H1 (cell line): ENCODE measurements around the gene LIPE. TPM values are rescaled to one million over a fixed set of nuclear protein-coding genes. Genes with fewer than 3 reads are reported as not detected.

Source experiments
- CTCF ChIP-seq, 3 experiments: IDR thresholded peaks; 1 replicate in 2 of 3; 2 replicates in 1 of 3; pipeline versions ENCODE4 v1.5.1 to v1.6.1; 2011; ENCODE audit warnings: low read length in 3 of 3, mild to moderate bottlenecking in 3 of 3, inconsistent platforms in 2 of 3, low read depth in 1 of 3, moderate library complexity in 1 of 3; ENCODE audit not compliant: insufficient read depth in 1 of 3; ENCODE audit errors: control extremely low read depth in 1 of 3
- EGR1 ChIP-seq: IDR thresholded peaks from 2 replicates; pipeline ENCODE4 v1.6.1; 2011; ENCODE audit warnings: low read depth, low read length, borderline replicate concordance
- FOSL1 ChIP-seq: IDR thresholded peaks from 2 replicates; pipeline ENCODE4 v1.6.1; 2011; ENCODE audit warnings: mild to moderate bottlenecking, low read depth, low read length, moderate library complexity; ENCODE audit not compliant: insufficient read depth
- JUN ChIP-seq: IDR thresholded peaks from 2 replicates; pipeline ENCODE4 v1.6.1; 2011; ENCODE audit warnings: low read depth, mild to moderate bottlenecking, improper control_type of control experiment, low read length
- JUND ChIP-seq: IDR thresholded peaks from 2 replicates; pipeline ENCODE4 v1.6.1; 2011; ENCODE audit warnings: mild to moderate bottlenecking, improper control_type of control experiment, low read length
- RNF2 ChIP-seq: fragments of 200-900, 300-1000 bp; sonication (generic); IDR thresholded peaks from 2 replicates; pipeline ENCODE4 v1.7.1; 2016; ENCODE audit warnings: borderline replicate concordance, low read depth, mild to moderate bottlenecking, antibody characterized with exemption, low read length; ENCODE audit not compliant: poor library complexity, severe bottlenecking; ENCODE audit errors: missing control alignments
- polyA plus RNA-seq, 7 experiments: library from polyadenylated mRNA; depleted of rRNA in 3 of 7; stranded (reverse) in 5 of 7; unstranded in 2 of 7; fragments of >200 nt in 5 of 7; fragments of 200-250 nt in 2 of 7; gene quantifications; 1 replicate in 5 of 7; 2 replicates in 1 of 7; 4 replicates in 1 of 7; pipeline versions ENCODE4 v1.2.1 to v1.2.3, GENCODE V29; 2011 to 2013; ENCODE audit warnings: missing spikeins in 2 of 7, mixed read lengths in 2 of 7
- total RNA-seq: library from RNA; stranded (reverse); fragmentation: NEBNext Ultra II Directional; extraction: Animal tissue kit (Norgen Biotek cat#: 25700); gene quantifications from 2 replicates; pipeline ENCODE4 v1.2.1, GENCODE V29; 2021

LIPE gene
- total and polyA plus RNA-seq, 2 of the 8 experiments (the other 6 are each of a cell fraction or from before 2014, with no cell fraction given) = 8.7 to 15.9 TPM

- TF ChIP-seq CTCF (IDR thresholded peaks at IDR 0.05; ENCODE audit: control extremely low read depth in 1 of 3, insufficient read depth in 1 of 3, low read depth in 1 of 3, low read length in 3 of 3) (no peak), JUN (no peak), FOSL1 (no peak), EGR1 (no peak), JUND (no peak), RNF2 (no peak)
These were observed 73.7 kb downstream of the LIPE start (continued) for GRCh38 chr19:42353341-42354015.
